Fibroblast of skin of abdomen (primary cell): ENCODE data around the gene IGSF10.

Source experiments
- DNase-seq: peaks from one replicate; pipeline ENCODE4 v3.0.0-alpha.2; 2013

IGSF10 gene

DNA sequence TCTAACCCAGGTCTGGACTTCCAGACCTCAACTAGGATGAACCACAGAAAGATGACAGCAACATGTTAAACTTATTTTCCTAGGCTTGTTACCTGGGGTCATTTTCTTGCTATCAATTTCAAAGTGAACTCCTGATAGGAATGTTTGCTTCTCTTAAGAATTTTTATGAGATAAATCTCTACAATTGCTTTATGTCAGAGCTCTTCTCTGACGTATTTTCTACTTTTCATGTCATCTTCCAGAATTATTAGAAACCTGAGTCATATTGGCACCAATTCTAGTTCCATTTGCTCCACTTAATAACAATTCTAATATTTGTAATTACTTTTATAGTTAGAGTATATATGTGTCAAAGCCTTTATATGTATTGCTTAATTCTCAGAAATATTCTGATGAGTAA lies 2.1 kb upstream of the IGSF10 start:
- DNase-seq, result no peak

DNA sequence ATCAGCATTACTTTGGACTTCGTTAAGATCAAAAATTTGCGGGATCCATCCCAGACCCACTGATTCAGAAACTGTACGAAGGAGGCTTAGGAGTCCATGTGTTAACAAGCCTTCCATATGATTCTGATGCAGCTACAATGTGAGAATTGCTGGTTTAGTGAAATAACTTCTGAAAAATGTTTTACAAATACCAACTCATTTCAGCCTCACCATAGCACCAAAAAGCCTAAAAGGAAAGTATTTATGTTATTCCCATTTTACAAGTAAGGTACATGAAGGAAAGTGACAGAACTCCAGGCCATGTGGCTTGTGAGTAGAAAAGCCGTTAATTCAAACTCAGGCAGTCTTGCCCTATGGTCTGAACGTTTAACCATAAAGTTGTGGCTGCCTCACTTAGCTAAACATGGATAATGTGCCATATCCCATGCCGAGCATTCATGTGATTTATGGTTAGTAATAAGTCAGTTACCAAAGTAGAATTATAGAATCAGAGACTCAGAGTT lies 1.5 kb upstream of the IGSF10 start:
- DNase-seq, result no peak

DNA sequence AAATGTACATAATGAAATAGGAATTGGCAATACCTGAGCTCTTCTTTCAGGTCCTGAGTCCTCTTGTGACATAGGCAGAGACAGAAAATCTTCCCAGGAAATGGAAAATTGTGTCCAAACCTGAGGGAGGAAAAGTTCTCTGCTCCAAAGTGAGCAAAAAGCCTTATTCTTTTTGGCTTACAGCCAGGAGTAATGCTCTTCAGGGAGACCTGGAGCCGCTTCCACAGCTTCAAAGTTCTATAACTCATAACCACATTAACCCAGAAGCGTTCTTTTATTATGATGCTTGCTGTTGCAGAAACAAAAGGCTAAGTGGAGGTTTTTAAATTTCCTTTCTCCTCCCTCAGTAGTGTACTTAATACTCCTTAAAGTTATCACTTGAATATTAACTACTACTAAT lies 633 bp downstream of the IGSF10 start:
- DNase-seq, result peak; percentile 49

DNA sequence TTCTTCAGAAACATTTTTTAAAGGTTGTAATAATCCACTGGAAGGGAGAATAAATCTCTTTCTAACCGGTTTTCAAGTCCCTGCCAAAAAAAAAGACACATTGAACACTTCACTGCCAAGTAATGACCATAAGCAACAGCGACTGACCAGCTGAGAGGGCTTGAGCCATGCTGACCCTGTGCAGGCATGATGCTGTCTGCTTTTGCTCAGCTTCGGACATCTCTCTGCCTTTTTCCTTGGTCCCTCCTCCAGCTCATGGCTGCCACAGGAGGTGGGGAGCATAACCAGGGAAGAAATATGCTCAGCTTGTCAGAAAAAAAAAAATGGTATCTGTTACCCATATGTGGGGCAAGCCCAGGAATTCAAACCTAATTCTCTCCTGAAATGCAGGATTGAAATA lies 1.5 kb downstream of the IGSF10 start:
- DNase-seq, result no peak

DNA sequence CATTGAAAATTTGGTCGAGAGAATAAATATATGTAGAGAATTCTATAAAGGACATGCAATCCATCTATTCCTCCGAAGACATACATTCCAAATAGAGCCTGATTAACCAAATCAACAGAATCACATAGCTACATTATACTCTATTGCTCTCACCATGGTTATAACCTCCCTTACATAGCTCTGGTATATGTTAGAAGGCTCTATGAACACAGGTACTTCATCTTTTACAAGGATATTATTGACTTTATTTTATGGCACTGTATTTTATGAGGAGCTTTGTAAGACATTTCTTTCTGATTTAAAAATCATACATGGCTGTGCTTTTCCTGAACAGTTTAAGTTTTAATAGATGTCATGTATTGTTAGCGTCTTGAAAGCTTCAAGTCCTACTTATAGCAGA lies 4.8 kb downstream of the IGSF10 start:
- DNase-seq, result no peak

DNA sequence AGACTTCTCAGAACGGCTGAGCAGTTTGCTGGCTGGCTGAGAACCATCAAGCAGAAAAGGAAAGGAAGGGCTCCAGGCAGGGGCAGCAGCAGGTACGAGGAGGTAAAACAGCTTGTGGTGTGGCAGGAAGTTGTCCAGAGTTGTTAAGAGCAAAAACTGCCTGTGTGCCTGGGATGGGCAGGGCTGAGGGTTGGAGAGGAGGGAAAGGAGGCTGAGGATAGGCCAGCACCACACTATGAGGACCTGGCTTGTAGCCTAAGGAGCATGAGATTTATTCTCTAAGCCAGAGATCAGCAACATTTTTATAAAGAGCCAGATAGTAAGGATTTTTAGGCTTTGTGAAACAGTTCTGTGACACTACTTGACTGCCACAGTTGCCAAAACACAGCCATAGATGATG lies 8.0 kb downstream of the IGSF10 start:
- DNase-seq, result no peak

DNA sequence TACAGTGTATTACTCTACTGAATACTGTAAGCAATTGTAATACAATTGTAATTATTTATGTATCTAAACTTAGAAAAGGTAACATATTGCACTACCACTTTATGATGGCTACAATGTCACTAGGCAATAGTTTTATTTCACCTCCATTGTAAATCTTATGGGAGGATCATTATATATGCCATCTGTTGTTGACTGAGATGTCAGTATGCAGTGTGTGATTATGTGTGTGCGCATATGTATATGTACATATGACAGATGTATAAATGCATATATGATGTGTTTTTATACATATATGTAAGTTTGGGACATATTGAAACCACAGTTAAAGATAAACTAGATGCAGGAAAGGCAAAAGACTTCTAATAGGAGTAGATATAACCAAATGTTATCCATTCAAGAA lies 8.5 kb downstream of the IGSF10 start:
- DNase-seq, result no peak

DNA sequence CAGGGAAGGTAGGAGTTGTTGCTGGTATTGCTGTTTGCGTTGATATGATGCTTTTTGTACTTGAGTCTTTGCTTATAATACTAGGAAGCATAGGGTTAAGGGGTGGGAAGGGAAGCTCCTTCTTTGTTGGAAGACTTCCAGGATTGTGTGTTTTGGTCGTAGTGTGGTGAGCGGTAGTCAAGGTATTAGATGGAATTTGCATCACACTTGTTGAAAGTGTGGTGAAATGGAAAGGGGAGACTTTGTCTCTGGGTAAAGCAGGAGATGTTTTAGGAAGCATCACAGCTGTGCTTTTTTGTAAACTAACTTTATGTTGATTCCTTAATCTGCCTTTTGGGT lies 14.9 kb downstream of the IGSF10 start:
- DNase-seq, result no peak

DNA sequence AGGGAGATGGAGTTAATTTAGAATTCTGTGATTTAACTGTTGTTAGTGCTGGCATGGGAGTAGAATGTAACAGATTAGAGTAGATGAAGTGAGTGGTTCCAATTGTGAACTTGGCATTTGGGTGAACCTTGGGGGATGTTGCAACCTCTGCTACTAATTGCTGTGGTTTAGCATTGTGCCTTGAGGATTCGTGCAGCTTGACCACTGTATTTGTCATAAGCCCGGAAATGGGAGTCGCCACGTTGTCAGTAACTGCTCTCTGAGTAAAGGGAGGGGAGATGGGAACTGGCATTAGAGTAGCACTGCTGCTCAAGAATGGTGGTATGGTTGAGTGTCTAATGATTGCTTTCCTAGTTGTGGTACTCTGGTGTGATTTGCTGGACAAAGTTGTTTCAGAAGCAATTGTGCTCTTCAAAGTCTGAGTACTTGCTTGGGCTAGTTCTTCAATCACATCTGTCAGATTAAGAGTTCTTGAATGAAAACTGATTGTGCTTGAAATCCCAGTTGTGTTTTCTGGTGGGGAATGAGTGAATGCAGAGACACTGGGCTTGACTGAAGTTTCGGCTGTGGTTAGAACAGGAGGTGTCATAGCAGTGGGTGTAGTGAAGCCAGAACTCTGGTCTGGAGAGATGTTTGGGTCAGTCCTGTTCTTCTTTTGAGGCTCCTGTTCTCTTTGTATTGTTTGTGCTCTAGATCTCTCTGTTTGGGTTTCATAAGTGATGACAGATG lies 15.4 kb downstream of the IGSF10 start:
- DNase-seq, result peak; percentile 82

DNA sequence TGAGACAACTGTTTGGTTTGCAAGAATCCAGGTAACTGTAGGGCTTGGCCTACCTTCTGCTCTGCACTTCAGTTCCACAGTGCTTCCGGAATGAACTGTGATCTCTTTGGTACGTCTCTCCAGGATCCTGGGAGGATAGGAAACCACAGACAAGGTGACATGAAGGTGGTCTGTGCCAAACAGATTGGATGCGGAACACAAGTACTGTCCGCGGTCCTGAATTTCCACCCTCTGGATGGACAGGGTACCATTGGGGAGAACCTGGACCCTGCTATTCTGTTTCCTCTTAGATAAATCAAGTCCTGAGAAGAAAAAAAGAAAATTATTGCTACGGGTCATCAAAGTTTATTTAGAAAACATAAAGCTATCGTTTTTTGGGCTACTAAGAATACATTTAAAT lies 17.3 kb downstream of the IGSF10 start:
- DNase-seq, result no peak

DNA sequence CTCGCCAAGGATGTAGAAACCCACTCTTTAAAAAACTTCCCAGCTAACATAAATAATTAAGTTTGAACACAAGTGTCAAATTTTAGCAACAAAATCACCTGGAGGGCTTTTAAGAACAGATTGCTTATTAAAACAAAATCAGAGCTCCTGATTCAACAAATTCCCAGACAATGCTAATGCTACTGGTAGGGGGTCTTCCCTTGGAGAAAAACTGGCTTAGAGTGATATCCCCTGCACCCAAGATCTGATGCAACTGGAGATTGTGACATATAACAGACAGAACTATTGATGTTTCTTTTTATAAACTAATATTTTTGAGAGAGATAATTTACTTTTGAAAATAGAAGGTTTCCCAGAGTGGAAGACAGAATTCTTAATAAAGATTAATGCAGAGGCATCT lies 19.9 kb downstream of the IGSF10 start:
- DNase-seq, result no peak

DNA sequence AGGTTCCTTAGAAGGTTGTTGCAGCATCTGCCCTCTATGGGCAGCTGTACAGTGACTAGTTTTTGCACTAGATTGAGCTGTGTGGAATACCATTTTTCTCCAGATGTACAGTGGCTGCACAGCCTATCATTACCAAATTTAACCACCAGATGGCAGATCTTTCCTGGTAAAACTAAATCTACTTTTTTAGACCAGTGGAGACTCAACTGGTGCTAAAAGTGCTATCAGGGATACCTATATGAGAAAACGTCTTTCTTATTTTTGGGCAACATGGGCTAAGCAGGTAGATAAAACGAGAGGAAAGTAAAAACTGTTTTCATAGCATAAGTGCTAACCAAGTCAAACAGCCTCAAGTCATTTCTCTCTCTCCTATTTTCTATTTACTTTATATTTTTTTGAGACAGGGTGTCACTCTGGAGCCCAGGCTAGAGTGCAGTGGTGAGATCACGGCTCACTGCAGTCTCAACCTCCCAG lies 21.2 kb downstream of the IGSF10 start:
- DNase-seq, result peak; percentile 76

DNA sequence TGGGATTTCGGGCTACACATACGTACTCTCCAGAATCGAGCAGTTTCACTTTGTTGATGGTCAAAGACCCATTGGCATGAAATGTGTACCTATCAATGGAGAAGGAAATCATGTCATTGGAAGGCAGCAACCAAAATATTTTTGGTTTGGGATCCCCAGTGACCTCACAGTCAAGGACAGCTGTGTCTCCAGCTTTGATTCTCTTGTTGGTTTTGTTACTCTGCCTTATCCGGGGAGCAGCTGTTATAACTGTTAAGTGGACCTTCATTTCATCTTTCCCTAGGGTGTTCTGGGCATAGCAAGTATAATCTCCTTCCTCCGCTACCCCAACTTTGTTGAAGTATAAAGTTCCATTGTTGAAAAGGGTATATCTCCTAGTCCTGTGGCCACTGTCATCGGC lies 23.0 kb downstream of the IGSF10 start:
- DNase-seq, result no peak

DNA sequence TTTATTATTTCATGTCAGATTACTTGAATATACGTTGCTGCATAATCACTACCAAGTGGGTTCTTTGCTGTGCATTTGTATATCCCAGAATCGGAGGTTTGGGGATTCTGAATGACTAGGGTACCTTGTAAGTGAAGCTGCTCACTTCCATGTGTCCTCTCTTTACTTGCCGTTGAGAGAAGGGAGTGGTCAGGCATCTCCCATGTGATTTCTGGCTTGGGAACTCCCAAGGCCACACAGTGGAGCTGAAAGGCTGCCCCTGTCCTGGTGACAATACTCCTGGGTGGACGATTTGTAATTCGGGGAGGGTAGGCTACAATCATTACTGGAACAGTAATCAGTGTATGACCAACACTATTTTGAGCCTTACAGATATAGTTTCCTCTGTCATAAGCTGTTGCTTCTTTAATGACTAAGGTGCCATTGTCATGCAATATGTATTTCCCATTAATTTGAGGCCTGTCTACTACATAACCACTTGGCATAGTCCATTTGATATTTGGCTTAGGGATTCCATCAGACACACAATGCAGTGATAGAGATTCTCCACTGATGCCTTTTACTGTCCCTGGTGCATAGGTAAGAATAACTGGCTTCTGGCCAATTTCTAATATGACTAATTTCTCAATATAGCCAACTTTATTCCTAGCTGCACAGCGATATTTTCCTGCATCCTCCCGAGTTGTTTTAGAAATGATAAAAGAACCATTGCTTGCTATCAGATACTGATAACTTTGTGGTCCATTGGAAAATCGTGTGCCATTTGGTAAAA lies 24.0 kb downstream of the IGSF10 start:
- no peak for DNase-seq

DNA sequence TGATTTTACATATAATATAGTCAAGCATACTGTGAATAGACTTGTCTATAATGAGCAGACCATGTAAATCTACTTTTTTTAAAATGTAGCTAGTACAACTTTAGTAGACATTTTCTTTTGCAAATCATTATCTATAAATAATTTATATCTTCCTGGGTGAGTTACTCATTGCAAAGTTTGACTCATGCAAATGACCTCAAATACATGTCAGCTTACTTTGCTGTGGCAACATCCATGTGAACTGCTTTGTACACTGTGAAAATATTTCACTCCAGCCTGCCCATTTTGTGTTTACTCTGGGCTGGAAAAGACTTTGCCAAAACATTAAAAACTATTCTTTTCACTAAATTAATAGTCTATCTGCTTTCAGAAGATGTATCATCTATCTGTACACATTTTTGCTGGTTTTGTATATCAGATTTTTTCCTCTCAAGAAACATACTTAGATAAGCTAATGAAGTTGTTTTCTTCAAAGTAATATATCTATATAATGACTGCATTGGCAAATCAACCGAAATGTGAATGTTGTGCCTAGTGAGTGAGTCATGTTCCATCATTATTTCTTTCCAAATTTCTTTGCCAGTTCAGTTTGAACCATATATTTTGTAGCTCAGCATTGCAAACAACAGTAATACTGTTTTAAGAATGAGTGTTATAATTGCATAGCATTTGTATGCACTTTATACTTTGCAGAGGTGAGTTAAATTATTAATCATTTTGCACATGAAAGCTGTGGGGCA lies 26.5 kb downstream of the IGSF10 start:
- DNase-seq, result peak; percentile 86

DNA sequence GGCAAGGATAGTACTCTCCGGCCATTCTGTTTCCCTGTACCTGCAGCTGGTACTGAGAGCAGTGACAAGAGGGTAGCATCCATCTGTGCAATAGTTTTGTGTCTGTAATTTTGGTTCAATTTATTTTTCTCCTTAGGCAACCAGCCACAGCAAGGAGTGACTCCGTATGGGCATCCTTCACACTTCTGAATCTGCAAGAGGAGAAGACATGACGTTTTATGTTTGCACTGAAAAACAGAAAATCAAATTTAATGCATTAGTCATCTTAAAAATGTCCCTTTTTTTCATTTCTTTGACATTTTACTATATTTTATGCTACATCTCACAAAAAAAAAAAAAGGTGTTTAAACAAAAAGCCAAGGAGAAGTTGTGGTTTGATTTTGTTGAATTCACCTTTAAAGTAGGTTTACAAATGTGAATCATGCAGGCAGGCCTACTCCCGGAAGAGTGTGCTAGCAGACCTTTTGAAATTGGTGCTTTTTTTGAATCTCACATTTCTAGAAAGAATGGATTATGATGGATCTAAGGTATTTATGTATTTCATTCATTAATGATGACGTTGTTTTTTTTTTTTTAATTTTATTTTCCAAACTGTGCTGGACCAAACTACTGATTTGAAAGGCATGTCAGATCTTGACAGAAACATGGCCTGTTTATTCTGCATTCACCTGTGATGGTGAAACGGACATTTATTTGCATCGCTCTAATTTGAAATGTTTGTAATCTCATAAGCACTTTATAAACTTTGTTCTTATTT lies 28.1 kb downstream of the IGSF10 start:
- no peak for DNase-seq

DNA sequence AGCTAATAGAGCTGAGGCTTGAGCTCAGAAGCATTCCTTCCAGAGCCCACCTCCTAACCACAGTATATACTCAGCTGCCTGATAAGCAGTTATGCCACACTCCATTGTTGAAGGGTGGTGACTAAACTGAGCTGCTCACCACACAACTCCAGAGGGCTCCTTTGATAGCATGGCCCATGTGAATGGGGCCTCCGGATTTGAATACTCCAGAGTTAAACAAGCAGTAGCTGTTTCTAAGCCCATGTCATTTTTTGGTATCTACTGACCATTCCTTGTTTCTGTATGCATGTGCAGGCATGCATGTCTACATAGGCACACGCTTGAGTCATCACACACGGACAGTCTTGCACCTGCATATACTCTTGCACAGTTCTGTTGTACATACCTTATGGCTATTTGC lies 28.9 kb downstream of the IGSF10 start:
- DNase-seq, result peak; percentile 55

DNA sequence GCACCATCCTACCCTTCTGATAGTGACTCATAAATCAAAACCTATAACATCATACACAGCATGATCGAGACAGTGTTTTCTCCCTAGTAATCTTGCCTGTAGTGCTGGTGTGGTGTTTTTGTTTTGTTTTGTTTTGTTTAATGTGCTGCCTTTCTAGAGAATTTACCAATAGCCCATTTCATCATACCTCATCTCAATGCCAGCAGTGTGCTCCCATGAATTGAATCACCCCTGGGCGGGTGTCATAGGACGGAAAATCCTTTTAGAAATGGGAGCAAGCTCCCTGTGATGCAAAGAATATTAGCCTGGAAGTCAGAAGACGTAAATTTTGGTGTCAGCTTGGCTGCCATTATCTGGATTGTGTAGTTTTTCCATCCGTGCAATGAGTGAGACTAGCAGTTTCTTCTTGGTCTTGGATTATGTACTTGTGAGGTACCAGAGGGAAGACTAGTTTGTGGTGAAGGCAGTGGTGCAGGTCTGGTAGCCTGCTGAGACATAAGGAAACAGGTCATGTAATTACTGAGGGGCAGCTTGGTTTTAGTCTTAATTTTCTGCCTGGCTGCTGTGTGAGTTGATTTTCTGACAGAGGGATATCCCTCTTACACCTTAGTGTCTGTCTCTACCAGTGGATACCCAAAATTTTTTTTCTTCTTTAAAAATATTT lies 29.9 kb downstream of the IGSF10 start:
- DNase-seq, result no peak

DNA sequence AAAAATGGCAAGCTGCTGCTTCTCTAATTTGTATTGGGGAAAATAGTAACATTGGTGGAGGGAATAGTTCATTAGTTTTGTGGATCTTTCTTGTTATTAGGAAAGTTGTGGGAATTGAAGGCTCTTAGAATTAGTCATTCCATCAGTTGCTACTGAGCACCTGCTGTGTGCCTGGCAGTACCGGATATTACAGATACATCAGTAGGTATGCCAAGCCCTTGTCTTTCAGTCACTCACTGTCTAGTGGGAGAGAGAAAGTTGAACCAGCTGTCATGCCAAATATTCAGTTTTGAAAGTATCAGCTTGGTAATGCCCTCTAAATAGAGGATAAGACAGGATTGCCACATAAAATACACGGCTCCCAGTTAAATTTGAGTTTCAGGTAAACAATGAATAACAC lies 32.5 kb downstream of the IGSF10 start:
- no peak for DNase-seq

DNA sequence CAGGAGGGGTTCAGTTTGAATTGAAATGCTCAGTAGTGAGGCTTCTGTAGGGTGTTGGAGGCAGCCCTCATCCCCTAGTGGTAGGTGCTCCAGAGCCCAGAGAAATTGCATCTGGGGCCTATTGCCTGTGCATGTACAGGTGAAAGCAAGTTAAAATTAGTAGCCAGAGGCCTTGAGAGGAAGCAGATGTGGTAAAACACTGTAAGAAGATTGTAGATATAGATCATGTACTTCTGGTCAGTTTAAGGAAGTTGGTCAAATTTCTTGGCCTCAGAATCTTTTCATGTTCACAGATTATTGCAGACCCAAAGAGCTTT lies 34.6 kb downstream of the IGSF10 start:
- no peak for DNase-seq

DNA sequence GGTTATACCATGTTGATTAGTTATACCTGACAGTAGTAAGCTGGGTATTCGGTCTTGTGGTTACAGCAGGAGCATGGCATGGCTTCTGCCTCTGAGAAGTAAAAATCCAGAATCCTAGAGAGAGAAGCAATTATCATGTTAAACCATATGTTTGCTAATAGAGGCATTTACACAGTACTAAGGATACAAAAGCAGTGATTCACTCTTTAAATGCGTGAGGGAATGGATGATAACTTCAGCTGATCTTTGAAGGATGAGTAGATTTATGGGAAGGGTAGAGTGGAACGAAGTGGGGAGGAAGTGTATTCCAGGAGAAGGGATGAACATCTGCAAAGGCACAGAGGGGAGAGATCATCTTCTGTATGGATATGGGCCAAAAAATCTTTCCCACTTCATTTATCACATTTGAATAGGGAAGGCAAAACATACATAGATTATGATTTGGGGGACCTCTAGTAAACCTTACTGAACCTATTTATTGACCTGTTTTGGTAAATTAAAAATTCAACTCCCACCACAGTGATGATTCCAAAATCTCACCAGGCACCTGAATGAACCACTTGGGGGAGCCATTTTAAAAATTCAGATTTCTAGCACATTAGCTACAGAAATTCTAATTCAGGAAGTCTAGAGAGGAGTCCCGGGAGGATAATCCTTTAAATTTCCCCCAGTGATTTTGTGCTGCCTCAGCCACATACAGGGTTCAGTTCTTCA lies 35.1 kb downstream of the IGSF10 start:
- DNase-seq, result peak; percentile 73

DNA sequence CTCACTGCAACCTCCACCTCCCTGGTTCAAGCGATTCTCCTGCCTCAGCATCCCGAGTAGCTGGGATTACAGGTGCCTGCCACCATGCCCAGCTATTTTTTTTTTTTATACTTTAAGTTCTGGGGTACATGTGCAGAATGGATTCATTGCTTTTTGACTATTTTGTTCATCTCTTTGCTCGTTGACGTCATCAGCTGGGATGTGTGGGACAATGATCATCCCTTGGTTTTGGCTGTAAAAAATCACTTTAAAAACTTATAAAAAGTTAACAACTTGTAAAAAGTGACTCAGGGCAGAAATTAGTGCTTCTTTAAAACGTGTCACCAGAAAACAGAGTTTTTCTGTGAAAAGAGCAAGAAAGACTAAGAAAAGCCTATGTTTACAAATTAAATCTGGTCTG lies 37.8 kb downstream of the IGSF10 start:
- no peak for DNase-seq
